HG03025 (cell line): ENCODE measurements around the gene DEPP1.
A peak's percentile ranks its signal among the peaks of the same experiment; 100 is the strongest.

Experiments used
- ATAC-seq: cut with Tn5 transposase; IDR thresholded peaks from one replicate; pipeline ENCODE4 v1.9.1; 2021; ENCODE audit warnings: mild to moderate bottlenecking, moderate library complexity; ENCODE audit not compliant: unreplicated experiment, low FRiP score

DEPP1 gene

GRCh38 chr10:44980309-44981171, 1.9 kb upstream of the DEPP1 start:
- ATAC-seq: no peak

- ATAC-seq: no peak
These were observed 927 bp upstream of the DEPP1 start for GRCh38 chr10:44979281-44980191.

DNA sequence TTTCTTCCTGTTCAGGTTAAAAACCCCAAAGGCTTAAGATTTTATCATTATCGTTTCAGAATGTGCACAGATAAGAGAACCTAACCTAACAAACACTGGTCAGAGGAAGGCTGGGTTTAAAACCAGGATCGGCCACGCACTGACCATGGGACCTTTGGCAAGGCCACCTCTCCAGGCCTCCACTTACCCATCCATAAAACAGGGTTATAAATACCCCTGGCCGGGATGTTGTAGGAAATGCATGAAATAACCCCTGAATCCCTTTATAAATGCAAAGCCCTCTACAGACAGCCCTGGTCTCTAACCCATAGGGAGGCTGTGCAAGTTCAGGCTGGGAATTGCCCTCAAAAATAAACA, 418 bp downstream of the DEPP1 start:
- no peak for ATAC-seq

DNA sequence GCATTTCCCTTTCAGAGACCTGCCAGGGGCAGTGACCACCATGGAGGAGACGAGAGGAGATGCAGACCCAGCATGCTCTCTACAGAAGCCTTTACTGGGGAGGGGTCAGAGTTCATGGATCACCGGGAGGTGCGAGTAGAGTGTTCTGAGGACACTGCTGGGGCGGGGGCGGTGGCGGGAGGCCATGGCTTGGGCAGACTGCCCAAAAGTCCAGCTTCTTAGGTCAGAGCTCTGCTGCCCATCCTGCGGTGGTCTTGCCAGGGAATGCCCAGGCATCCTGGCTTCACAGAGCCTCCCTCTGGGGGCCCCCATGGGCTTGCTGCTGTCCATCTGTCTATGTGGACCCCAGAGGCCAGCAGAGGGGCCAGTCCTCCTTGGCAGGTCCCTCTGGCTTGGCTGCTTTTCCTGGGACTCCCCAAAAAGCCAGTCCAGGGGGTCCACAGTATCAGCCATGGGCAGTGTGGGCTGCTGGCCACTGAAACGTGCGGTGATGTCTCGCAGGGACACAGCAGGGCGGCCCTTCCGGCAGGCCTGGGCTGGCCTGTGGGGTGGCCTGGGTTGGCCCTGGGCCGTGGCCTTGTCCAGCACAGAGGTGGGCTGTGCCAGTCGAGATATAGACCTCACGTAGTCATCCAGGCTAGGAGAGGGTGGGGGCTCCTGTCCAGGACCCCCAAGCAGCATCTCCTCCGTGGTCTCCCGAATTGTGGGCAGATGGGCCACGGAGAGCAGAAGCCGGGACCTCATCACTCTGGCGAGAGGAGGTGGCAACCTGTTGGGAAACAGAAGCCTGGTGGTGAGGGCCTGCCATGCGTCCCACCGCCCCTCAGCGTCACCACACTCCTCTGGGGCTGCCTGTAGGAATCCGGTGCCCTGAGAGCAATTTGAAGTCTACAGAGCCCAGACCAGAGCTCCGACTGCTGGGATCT, 1.1 kb downstream of the DEPP1 start:
- no peak for ATAC-seq

GRCh38 chr10:44976352-44977198, 2.0 kb downstream of the DEPP1 start:
- ATAC-seq: no peak

DNA sequence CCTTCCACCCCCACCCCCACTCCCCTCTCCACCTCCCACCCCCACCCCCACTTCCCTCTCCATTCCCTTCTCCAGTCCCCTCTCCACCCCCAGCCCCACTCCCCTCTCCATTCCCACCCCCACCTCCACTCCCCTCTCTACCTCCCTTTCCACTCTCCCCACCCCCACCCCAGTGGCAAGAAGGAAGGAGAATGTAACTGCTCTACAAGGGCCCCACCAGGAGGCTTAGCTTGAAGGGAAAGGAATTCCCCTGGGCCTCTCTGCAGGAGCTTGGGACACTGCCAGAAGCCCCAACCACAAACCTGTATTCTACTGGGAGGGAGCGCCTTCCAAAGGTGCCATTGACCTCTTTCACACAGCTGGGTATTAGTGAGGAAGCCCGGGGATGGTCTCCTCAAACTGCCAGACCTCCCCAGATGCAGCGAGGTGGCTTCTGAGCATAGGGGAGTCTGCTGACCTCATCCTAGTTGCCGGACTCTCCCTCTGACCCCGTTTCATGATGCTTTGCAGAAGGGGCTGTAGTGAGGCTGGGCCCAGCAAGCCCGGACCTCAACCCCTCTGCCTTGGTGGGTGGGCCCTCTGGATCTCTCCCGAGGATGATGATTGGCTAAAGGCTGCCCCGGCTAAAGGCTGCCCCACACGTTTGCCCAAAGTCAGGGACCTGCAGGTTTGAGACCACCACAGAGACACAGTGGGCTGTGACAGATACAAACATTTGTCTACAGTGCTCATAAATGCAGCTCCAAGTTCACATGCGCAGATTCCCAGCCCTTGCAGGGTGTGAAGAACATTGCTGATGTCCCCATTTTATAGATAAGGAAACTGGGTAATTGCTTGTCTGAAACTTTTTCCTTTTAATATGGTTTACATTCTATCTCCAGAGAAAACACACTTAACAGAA, 2.9 kb downstream of the DEPP1 start:
- ATAC-seq: no peak

DNA sequence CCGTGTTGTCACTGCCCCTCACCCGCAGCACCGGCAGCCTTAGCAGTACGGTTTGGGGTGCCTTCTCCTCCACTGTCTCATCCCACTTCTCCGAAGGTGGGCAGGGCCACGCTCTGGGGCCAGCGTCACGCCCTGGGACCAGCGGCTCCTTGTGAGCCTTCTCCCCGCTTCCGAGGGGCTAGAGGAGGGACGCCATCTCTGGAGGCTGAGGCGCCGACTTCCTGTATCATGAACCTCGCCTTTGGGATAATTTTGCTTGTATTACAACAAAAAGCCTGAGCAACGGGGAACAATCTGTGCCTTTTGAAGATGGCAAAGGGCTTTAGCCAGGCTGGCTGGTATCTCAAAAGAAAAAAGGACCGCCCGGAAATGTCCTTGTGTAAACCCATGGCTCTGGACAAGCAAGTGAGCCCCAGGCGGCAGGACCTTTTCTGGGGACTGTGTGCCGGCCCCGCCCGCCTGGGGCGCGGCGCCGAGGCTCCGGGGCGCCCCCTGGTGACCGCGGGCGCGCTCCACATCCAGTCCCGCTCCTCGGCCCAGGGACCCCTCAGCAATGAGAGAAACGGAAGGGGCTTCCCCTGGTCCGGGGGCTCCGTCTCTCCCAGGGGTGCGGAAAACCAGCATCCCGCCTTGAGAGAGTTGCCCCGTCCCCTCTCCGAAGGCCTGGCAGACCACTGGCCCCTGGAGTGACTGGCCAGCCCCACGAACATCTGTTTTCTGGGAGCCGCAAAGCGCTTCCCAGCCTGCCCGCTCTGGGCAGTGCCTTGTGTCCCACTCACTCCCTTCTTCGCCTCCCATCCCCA, 3.8 kb downstream of the DEPP1 start:
- ATAC-seq: peak; percentile 69

GRCh38 chr10:44974082-44974627, 4.5 kb downstream of the DEPP1 start:
- ATAC-seq: no peak

DNA sequence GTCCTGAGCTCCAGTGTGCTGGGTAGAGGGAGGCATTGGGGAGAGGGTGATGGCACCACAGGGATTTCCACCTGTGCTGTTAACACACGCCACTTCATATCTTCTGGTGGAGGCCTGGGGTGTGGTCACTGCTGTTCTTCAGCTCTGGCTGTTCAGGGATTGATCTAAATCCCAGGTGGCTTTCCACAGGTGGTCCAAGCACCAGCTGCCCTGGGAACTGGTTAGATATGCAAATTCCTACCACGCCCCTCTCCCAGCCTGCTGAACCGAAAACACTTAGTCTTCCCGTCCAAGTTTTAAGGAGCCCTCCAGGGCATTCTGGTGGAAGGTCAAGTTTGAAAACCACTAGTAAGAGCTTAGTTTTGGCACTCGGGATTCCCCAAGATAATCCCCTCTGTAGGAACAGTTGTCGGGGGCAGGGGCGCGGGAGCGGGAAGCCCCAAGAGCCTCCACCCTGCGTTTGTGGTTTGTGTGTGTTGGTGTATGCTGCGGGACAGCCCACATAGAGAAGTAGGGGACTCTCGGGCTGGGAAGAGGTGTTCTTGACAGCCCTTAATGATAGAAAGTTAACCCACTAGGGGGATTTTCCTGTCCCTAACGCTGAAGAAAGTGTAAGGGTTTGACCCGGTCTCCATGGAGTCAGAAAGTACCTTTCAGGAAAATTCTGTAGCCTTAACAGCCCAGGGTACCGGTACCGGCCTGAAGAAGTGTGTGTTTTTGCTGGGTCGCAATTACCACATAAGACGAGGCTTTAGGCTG, 5.1 kb downstream of the DEPP1 start:
- no peak for ATAC-seq

- no peak for ATAC-seq
These were observed 5.7 kb downstream of the DEPP1 start for GRCh38 chr10:44972874-44973306.

DNA sequence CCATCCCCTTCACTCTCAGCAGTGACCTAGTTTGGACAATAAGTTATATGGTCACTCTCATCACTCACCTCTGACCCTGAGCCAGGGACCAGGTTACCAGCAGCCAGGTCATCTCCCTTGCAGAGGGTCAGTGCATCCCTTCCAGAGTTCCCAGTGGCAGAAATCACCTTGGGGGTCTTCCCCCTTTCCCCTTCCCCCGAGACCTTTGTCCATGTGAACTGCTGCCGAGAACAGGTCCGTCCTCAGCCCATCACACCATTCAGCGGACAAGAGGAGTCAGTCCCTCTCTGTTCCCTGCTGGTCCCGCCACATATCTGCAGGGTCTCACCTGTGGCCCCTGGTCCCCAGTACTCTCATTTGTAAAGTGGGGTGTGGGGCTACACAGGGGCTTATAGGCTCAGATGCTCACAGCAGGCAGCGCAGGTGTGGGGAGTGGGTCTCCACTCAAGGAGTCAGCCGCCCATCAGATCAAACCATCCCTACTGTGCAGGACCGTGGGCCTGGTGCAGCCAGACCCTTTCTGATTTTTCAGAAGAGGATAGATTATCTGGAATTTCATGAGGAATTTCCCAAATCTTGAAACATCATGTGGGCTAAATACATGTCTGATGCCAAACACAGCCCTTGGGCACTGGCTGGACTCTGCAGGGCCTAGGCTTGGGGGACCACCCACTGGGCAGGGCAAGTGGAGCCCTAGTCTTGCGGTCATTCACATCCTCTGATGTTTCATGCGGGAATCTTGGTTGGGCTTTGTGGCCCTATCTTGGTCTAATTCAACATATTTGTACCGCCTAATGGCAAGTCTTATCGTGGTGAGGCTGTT, 6.5 kb downstream of the DEPP1 start:
- ATAC-seq: no peak

DNA sequence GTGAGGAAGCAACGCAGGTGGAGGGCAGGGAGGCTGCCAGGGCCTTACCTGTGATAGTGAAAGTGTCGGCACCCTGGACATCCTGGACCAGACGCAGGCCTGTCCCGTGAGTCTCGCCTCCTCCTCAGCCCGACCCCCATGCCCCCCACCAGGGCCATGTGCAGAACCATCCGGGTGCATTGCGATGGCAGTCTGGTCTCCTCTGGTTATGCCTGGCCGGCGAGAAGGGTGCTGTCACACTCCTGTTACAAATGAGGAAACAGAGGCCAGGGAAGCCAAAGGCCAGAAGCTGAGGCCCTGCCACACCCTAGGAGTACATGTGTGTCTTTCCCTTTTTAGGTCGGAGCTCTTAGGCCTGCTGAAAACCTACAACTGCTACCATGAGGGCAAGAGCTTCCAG, 7.2 kb downstream of the DEPP1 start:
- ATAC-seq: no peak

DNA sequence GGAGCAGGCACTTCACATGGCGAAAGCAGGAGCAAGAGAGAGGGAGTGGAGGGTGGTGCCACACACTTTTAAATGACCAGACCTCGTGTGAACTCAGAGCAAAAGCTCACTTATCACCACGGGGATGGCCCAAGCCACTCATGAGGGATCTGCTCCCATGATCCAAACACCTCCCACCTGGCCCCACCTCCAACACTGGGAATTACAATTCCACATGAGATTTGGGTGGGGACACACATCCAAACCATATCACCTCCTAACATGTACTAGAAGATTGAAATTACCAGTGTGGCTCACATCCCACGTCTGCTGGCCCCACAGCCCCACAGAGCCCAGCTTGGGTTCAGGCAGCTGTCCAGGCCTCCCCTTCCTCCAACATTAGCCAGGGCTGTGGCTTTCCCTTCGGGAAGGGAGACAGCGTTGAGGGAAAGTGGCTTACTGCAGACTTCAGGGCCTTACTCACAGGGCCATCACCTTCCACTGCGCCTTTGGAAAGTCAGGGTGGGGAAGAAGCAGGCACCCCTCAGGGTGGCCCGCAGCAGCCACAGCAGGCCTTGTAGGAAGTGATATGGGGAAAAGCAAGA, 7.7 kb downstream of the DEPP1 start:
- no peak for ATAC-seq

- no peak for ATAC-seq
These were observed 8.8 kb downstream of the DEPP1 start for GRCh38 chr10:44969854-44970253.
